OCI-LY3 (cell line): ENCODE measurements around the gene GANAB.

ENCODE experiments used
- H2AFZ ChIP-seq: fragments of 200-600, 300-600 bp; shearing (Covaris generic); 2 replicates; pipeline ENCODE4 v1.6.0; 2014; ENCODE audit warnings: antibody characterized with exemption, low read depth, low read length
- H3K27ac ChIP-seq: fragments of 200-600, 300-600 bp; sonication (generic); 2 replicates; pipeline ENCODE4 v1.5.1; 2014; ENCODE audit warnings: mild to moderate bottlenecking, low read length, moderate library complexity, mixed read lengths
- H3K27me3 ChIP-seq: fragments of 200-600, 300-600 bp; sonication (generic); 2 replicates; pipeline ENCODE4 v1.6.1; 2014; ENCODE audit warnings: low read depth, low read length, mixed read lengths
- H3K36me3 ChIP-seq: fragments of 200-600, 300-600 bp; sonication (generic); replicated peaks from 2 replicates; pipeline ENCODE3; 2014; ENCODE audit warnings: low read depth, low read length, mixed read lengths
- H3K4me1 ChIP-seq: fragments of 300-600, 200-600 bp; sonication (generic); 2 replicates; pipeline ENCODE4 v1.6.1; 2014; ENCODE audit warnings: low read length, mixed read lengths
- H3K4me2 ChIP-seq: fragments of 200-600, 300-600 bp; sonication (generic); 2 replicates; pipeline ENCODE4 v1.6.1; 2014; ENCODE audit warnings: low read length, mixed read lengths
- H3K4me3 ChIP-seq: fragments of 300-600, 200-600 bp; sonication (generic); 2 replicates; pipeline ENCODE4 v1.5.1; 2014; ENCODE audit warnings: antibody characterized with exemption, mild to moderate bottlenecking, low read length, moderate library complexity
- H3K79me2 ChIP-seq: fragments of 300-600, 200-600 bp; shearing (Covaris generic); 2 replicates; pipeline ENCODE4 v1.6.1; 2014; ENCODE audit warnings: mild to moderate bottlenecking, low read length, mixed read lengths
- H3K9ac ChIP-seq: fragments of 300-600, 200-600 bp; shearing (Covaris generic); 2 replicates; pipeline ENCODE4 v1.6.0; 2014; ENCODE audit warnings: mild to moderate bottlenecking, low read length, moderate library complexity
- H3K9me3 ChIP-seq: fragments of 200-600, 300-600 bp; shearing (Covaris generic); 2 replicates; pipeline ENCODE4 v1.6.1; 2014; ENCODE audit warnings: low read length, mixed read lengths; ENCODE audit not compliant: insufficient read depth
- H4K20me1 ChIP-seq: fragments of 200-600, 300-600 bp; sonication (generic); 2 replicates; pipeline ENCODE4 v1.6.1; 2016; ENCODE audit warnings: low read length, mixed read lengths; ENCODE audit not compliant: insufficient read depth
- EZH2phosphoT487 ChIP-seq: fragments of 200-600 bp; shearing (Covaris generic); IDR thresholded peaks from 2 replicates; pipeline ENCODE4 v1.6.1; 2018; ENCODE audit warnings: antibody characterized with exemption, mixed run types, low read depth
- TF ChIP-seq, protein P1 (sequence below): fragments of 200-600, 300-600 bp; sonication (generic); IDR thresholded peaks from 2 replicates; pipeline ENCODE4 v1.5.1; 2014; ENCODE audit warnings: antibody characterized with exemption, low read length, low read depth

Gene GANAB

DNA sequence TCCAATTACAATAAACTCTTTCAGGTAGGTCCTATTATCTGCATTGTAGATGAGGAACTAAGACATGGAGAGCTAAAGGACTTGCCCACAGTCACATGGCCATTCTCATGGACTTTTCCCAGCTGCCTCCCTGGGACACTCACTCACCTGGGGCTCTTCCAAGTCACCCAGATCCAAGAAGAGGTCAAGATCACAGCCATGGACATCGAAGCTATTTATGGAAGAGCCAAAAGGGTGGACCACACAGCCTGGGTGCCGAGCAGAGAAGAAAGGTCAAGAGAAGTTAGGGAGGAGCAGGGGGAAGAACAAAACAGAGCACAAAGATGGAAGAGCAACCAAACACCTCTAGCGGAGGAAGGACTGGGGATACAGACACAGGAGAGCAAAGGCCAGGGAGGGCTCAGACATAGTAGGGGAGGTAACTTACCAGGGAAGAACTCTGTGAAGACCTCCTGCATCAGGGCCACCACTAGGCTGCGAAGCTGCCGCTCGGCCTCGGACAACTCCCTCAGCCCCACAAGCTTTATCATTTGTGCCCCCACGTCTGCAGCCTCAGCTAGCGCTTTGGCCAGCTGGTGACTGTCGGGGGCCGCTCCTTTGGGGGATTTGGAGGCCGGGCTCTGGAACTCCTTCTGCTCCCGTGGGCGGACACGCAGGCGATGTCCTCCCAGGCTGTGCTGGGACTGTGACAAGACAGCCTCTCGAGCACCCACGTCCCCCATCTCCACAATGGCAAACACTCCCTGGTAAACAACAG, 65.3 kb downstream of the GANAB start:
- H3K36me3 ChIP-seq = peaks cover 55% of the 10 kb centered on the region
- TF ChIP-seq, protein P1, sequence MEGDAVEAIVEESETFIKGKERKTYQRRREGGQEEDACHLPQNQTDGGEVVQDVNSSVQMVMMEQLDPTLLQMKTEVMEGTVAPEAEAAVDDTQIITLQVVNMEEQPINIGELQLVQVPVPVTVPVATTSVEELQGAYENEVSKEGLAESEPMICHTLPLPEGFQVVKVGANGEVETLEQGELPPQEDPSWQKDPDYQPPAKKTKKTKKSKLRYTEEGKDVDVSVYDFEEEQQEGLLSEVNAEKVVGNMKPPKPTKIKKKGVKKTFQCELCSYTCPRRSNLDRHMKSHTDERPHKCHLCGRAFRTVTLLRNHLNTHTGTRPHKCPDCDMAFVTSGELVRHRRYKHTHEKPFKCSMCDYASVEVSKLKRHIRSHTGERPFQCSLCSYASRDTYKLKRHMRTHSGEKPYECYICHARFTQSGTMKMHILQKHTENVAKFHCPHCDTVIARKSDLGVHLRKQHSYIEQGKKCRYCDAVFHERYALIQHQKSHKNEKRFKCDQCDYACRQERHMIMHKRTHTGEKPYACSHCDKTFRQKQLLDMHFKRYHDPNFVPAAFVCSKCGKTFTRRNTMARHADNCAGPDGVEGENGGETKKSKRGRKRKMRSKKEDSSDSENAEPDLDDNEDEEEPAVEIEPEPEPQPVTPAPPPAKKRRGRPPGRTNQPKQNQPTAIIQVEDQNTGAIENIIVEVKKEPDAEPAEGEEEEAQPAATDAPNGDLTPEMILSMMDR = no peak
- no peak for TF ChIP-seq EZH2phosphoT487
- no peak overlapping the region for H2AFZ ChIP-seq
- H3K79me2 ChIP-seq = peaks cover 12% of the 10 kb centered on the region; the same call in 1 of the 2 replicates
- no peaks in the 10 kb centered on the region for H4K20me1 ChIP-seq
- H3K9me3 ChIP-seq = no peaks in the 10 kb centered on the region
- H3K27ac ChIP-seq = no peak overlapping the region
- no peak overlapping the region for H3K9ac ChIP-seq
- no peaks in the 10 kb centered on the region for H3K4me1 ChIP-seq
- H3K4me2 ChIP-seq = no peak overlapping the region
- no peaks in the 10 kb centered on the region for H3K27me3 ChIP-seq
- H3K4me3 ChIP-seq = no peak overlapping the region

DNA sequence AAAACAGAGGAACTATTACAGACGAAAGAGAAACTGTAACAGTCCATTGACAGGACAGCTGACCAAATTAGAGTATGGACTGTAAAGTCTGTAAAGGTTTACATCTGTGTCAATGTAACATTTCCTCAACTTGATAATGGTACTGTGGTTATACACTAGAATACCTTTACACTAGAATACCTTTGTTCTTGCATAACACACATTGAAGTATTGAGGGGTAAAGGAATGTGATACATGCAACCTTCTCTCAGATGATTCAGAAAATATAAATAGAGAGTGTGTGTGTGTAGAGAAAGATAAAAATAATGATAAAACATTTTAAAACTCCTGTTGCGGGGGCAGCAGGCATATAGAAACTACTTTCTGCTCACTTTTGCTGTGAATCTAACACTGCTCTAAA, 67.2 kb downstream of the GANAB start:
- peaks cover 58% of the 10 kb centered on the region for H3K36me3 ChIP-seq
- H3K27me3 ChIP-seq = no peaks in the 10 kb centered on the region
- no peaks in the 10 kb centered on the region for H3K9me3 ChIP-seq
- no peak for TF ChIP-seq EZH2phosphoT487
- TF ChIP-seq, protein P1 = no peak
- H4K20me1 ChIP-seq = no peaks in the 10 kb centered on the region
- no peak overlapping the region for H3K9ac ChIP-seq
- H3K4me1 ChIP-seq = peaks cover 8% of the 10 kb centered on the region
- H2AFZ ChIP-seq = no peak overlapping the region
- H3K79me2 ChIP-seq = peaks cover 11% of the 10 kb centered on the region
- no peak overlapping the region for H3K27ac ChIP-seq
- H3K4me2 ChIP-seq = no peak overlapping the region
- H3K4me3 ChIP-seq = no peak overlapping the region

DNA sequence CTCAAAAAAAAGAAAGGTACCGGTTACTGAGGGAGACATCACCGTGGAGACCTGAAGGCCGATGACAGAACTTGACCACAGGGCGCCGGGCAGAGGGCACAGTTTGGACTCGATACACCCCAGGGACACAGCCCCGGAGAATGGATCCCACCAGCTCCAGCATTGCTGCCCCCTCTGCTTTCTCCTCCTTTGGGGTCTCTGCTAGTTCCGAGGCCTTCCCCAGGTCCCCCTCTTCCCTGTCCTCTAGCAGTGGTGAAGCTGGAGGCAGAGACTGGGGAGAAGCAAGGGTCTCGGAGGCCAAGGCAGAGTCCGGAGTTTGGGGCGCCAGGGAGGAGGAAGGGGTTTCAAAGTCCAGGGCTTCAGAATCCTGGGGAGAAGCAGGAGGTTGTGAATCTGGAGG, 67.9 kb downstream of the GANAB start:
- peaks cover 10% of the 10 kb centered on the region for H3K79me2 ChIP-seq
- H3K9ac ChIP-seq = no peak overlapping the region
- no peak overlapping the region for H2AFZ ChIP-seq
- H3K4me3 ChIP-seq = no peak overlapping the region
- H4K20me1 ChIP-seq = no peaks in the 10 kb centered on the region
- no peaks in the 10 kb centered on the region for H3K27me3 ChIP-seq
- H3K4me2 ChIP-seq = no peak overlapping the region
- peaks cover 55% of the 10 kb centered on the region for H3K36me3 ChIP-seq
- no peaks in the 10 kb centered on the region for H3K9me3 ChIP-seq
- H3K4me1 ChIP-seq = peaks cover 9% of the 10 kb centered on the region
- no peak overlapping the region for H3K27ac ChIP-seq
- no peak for TF ChIP-seq EZH2phosphoT487
- TF ChIP-seq, protein P1 = no peak

DNA sequence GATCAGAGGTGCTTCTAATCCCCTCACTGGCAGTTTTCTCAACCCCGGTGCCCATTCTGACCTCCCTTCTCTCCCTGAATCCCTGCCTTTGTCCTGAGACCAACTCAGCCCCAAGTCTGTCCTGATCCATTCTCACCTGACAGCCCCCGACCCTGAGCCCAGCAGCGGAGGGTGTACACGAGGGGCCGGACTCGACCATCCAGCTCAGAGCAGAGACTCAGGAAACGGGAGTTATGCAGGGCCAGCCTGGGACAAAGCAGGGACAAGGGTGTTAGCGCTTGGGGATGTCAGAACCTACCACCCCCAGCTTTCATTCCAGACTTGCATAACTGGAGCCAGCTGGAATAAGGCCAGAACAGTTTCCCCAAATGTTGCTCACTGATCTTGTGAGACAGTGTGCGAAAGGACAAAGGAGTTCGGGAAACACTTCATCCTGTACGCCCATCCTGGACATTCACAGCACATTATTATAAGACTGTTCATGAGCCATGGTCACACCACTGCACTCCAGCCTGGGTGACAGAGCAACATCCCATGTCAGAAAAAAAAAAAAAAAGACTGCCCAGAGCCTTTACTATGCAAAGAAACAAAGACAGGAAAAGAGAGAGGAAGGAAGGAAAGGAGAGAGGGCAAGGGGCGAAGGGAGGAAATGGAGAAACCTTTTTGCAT, 69.2 kb downstream of the GANAB start:
- H3K79me2 ChIP-seq = peaks cover 20% of the 10 kb centered on the region
- H3K4me3 ChIP-seq = no peak overlapping the region
- peaks cover 54% of the 10 kb centered on the region for H3K36me3 ChIP-seq
- H3K27ac ChIP-seq = no peak overlapping the region
- no peak overlapping the region for H2AFZ ChIP-seq
- no peaks in the 10 kb centered on the region for H3K27me3 ChIP-seq
- H4K20me1 ChIP-seq = no peaks in the 10 kb centered on the region
- H3K4me2 ChIP-seq = no peak overlapping the region
- TF ChIP-seq EZH2phosphoT487 = no peak
- TF ChIP-seq, protein P1 = no peak
- H3K9ac ChIP-seq = no peak overlapping the region
- H3K9me3 ChIP-seq = no peaks in the 10 kb centered on the region
- peaks cover 15% of the 10 kb centered on the region for H3K4me1 ChIP-seq
